ENCODE measurements around the gene GRID1.

DNA sequence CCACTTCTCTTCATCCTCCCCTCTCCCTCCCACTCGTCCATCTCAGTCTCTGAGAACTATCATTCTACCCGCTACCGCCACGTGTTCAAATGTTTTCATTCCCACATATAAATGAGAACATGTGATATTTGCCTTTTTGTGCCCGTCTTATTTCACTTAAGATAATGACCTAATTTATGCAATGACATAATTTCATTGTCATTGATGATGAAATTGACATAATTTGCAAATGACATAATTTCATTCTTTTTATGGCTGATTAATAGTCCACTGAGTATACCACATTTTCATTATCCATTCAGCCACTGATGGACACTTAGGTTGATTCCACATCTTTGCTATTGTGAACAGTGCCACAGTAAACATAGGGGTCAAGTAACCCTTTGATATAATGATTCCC, 292.3 kb downstream of the GRID1 start:
- no peak for TF ChIP-seq POLR2A (IDR thresholded peaks at IDR 0.05)
- TF ChIP-seq, protein P1, sequence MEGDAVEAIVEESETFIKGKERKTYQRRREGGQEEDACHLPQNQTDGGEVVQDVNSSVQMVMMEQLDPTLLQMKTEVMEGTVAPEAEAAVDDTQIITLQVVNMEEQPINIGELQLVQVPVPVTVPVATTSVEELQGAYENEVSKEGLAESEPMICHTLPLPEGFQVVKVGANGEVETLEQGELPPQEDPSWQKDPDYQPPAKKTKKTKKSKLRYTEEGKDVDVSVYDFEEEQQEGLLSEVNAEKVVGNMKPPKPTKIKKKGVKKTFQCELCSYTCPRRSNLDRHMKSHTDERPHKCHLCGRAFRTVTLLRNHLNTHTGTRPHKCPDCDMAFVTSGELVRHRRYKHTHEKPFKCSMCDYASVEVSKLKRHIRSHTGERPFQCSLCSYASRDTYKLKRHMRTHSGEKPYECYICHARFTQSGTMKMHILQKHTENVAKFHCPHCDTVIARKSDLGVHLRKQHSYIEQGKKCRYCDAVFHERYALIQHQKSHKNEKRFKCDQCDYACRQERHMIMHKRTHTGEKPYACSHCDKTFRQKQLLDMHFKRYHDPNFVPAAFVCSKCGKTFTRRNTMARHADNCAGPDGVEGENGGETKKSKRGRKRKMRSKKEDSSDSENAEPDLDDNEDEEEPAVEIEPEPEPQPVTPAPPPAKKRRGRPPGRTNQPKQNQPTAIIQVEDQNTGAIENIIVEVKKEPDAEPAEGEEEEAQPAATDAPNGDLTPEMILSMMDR (IDR thresholded peaks at IDR 0.05 in 8 of 11, conservative IDR thresholded peaks at IDR 0.05 in 3 of 11): no peak
- no peak for TF ChIP-seq POLR2AphosphoS5 (IDR thresholded peaks at IDR 0.05)
